ENCODE measurements around the gene PTPRT. TPM values are rescaled to one million over a fixed set of nuclear protein-coding genes. Genes with fewer than 3 reads are reported as not detected.
A peak's percentile ranks its signal among the peaks of the same experiment; 100 is the strongest.

Gene PTPRT
- total and polyA plus RNA-seq, 2 of the 4 experiments (the other 2 are of a cell fraction) = not detected

- TF ChIP-seq RAD21 (IDR thresholded peaks at IDR 0.05; ENCODE audit: low read length) (no peak), ELK1 (IDR thresholded peaks at IDR 0.05; ENCODE audit: borderline replicate concordance, low read depth, low read length) (no peak), POLR2A (IDR thresholded peaks at IDR 0.05; ENCODE audit: low read depth, low read length) (no peak), BHLHE40 (IDR thresholded peaks at IDR 0.05; ENCODE audit: low read depth, low read length) (no peak), CTCF (conservative IDR thresholded peaks at IDR 0.05; ENCODE audit: low read depth, low read length) (no peak), MXI1 (IDR thresholded peaks at IDR 0.05; ENCODE audit: borderline replicate concordance, low read depth, low read length) (no peak), USF2 (IDR thresholded peaks at IDR 0.05; ENCODE audit: low read depth, low read length) (no peak), NFE2L2 (IDR thresholded peaks at IDR 0.05; ENCODE audit: low read depth, low read length) (no peak)
- H2BK5ac ChIP-seq (ENCODE audit: low read depth, low read length, poor library complexity, severe bottlenecking) = no peak overlapping the region
- H4K20me1 ChIP-seq (ENCODE audit: insufficient read depth, low read length) = no peaks in the 10 kb centered on the region
- no peaks in the 10 kb centered on the region for H3K4me1 ChIP-seq (ENCODE audit: control insufficient read depth, insufficient read depth, low read length)
- no peak overlapping the region for H3K4me2 ChIP-seq (ENCODE audit: low read depth, low read length)
- no CpG with 5 or more reads among the region's 4 CpGs for WGBS, 2 experiments (ENCODE audit: extremely low coverage in 2 of 2, insufficient read length in 1 of 2)
- no peak overlapping the region for H3K4me3 ChIP-seq (ENCODE audit: insufficient read depth, low read depth, low read length)
- no peak overlapping the region for H2BK20ac ChIP-seq (ENCODE audit: low read depth, low read length)
- ChIA-PET CTCF (no interaction called here), POLR2A (ENCODE audit: unreplicated experiment) (no interaction called here)
- no peak overlapping the region for H2BK120ac ChIP-seq (ENCODE audit: low read depth, low read length)
- intact Hi-C loops (cut with micrococcal nuclease) (no loop called here), dilution Hi-C loops (cut with HindIII; ENCODE audit: low sequenced_read_pairs, unreplicated experiment) (no loop called here), in situ Hi-C loops (cut with MboI; ENCODE audit: low sequenced_read_pairs) (no loop called here)
- no peak overlapping the region for H3K4ac ChIP-seq (ENCODE audit: low read depth, low read length)
- no peak overlapping the region for H3K14ac ChIP-seq (replicated peaks; ENCODE audit: low read depth, low read length)
- no peak overlapping the region for H3K23ac ChIP-seq (ENCODE audit: low read depth, low read length)
- H2AK9ac ChIP-seq (replicated peaks; ENCODE audit: low read depth, low read length, poor library complexity) = no peak overlapping the region
- no peak overlapping the region for H3K18ac ChIP-seq (ENCODE audit: low read depth, low read length)
- no peaks in the 10 kb centered on the region for H3K79me1 ChIP-seq (ENCODE audit: low read depth in 1 of 2, low read length in 2 of 2)
- H3K27ac ChIP-seq (ENCODE audit: insufficient read depth, low read length) = no peak overlapping the region
- ATAC-seq (ENCODE audit: low read depth) = no peak
- no peak overlapping the region for H2AK5ac ChIP-seq (ENCODE audit: low read depth, low read length)
- no peak overlapping the region for H3K9ac ChIP-seq (ENCODE audit: low read depth, low read length)
- no peak overlapping the region for H4K91ac ChIP-seq (ENCODE audit: insufficient read depth, low read depth, low read length)
- no peaks in the 10 kb centered on the region for H3K27me3 ChIP-seq (ENCODE audit: control insufficient read depth, insufficient read depth, low read length)
- H2BK15ac ChIP-seq (ENCODE audit: low read depth, low read length) = no peak overlapping the region
- H4K5ac ChIP-seq (ENCODE audit: low read depth, low read length) = no peak overlapping the region
- no peak overlapping the region for H3K56ac ChIP-seq (ENCODE audit: extremely low read depth, insufficient read depth, low read length)
- H2AFZ ChIP-seq (replicated peaks; ENCODE audit: low read length, poor library complexity) = no peak overlapping the region
- no peaks in the 10 kb centered on the region for H3K36me3 ChIP-seq (ENCODE audit: control insufficient read depth, insufficient read depth, low read length)
- peak; percentile 3 for DNase-seq
- BruUV-seq (replicated peaks) = no TSS peak
- H3K9me1 ChIP-seq (ENCODE audit: insufficient read depth, low read length) = no peaks in the 10 kb centered on the region
- no peak overlapping the region for H4K8ac ChIP-seq (ENCODE audit: low read depth in 2 of 2, low read length in 2 of 2)
- no peaks in the 10 kb centered on the region for H3K9me3 ChIP-seq (ENCODE audit: control insufficient read depth, insufficient read depth, low read length)
These were observed 30.9 kb upstream of the PTPRT start for GRCh38 chr20:43220612-43221011.

Measured in IMR-90 (cell line).